Tibial nerve (tissue), 3 donors: ENCODE data around the gene CLPTM1.

Source experiments
- POLR2A ChIP-seq, 2 donors: fragments of 450-650 bp; IDR thresholded peaks; one replicate each; pipeline ENCODE4 v1.6.1; 2017; ENCODE audit warnings: antibody characterized with exemption in 2 of 2, mild to moderate bottlenecking in 2 of 2, moderate library complexity in 2 of 2
- TF ChIP-seq, protein P1 (sequence below), 5 experiments: fragments of 200-600 bp in 3 of 5; fragments of 450-650 bp in 2 of 5; sonication (generic) in 3 of 5; IDR thresholded peaks; one replicate each; pipeline ENCODE4 v1.5.1; 2016 to 2019; ENCODE audit warnings: antibody characterized with exemption in 5 of 5, mild to moderate bottlenecking in 3 of 5, moderate library complexity in 2 of 5

DNA sequence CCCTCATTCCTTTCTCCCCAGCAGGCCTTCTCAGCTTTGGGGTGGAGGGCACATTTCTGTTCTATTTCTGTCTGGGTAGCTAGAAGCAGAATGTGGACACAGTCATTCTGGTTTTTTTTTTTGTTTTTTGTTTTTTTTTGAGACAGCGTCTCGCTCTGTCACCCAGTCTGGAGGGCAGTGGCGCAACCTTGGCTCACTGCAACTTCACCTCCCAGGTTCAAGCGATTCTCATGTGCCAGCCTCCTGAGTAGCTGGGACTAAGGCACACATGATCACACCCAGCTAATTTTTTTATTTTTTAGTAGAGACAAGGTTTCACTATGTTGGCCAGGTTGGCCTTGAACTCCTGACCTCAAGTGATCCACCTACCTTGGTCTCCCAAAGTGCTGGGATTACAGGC is 20.3 kb downstream of the CLPTM1 start:
- TF ChIP-seq, protein P1, sequence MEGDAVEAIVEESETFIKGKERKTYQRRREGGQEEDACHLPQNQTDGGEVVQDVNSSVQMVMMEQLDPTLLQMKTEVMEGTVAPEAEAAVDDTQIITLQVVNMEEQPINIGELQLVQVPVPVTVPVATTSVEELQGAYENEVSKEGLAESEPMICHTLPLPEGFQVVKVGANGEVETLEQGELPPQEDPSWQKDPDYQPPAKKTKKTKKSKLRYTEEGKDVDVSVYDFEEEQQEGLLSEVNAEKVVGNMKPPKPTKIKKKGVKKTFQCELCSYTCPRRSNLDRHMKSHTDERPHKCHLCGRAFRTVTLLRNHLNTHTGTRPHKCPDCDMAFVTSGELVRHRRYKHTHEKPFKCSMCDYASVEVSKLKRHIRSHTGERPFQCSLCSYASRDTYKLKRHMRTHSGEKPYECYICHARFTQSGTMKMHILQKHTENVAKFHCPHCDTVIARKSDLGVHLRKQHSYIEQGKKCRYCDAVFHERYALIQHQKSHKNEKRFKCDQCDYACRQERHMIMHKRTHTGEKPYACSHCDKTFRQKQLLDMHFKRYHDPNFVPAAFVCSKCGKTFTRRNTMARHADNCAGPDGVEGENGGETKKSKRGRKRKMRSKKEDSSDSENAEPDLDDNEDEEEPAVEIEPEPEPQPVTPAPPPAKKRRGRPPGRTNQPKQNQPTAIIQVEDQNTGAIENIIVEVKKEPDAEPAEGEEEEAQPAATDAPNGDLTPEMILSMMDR (IDR thresholded peaks at IDR 0.05), result no peak
- no peak for TF ChIP-seq POLR2A (IDR thresholded peaks at IDR 0.05)
